ENCODE data around the gene CLN3. TPM values are rescaled to one million over a fixed set of nuclear protein-coding genes. Genes with fewer than 3 reads are reported as not detected.
A peak's percentile ranks its signal among the peaks of the same experiment; 100 is the strongest.

The CLN3 gene
- 10 to 100 TPM; 46.1 to 54.6 TPM for total RNA-seq

DNA sequence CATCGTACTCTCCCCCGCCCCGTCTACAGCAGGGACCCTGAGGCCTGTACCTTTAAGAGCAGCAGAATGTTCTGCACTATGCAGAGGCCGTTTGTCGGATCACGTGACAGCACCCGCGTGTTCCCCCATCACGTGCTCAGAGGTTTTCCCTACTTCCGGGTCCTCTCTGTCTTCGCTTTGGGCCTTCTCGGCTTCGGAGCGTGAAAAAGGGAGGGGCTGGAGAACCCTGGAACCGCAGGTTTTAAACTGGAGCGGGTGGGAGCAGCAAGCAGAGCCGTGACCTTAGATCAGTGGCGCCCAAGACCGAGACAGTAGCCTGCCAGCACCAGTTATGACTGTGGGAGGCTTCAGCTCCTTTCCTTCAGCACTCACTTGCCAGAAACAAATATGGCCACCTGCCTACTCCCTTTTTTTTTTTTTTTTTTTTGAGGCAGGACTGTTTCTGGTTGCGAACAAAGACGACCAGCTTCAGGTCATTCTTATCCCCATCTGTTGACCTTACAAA, at the start of gene CLN3:
Gene CLN3 (minus strand): TSS at position 105 of the 505 bp plus-strand sequence. CDS start 315 bp downstream, outside the sequence.
- ATAC-seq = peak; percentile 76
- Mint-ChIP-seq H3K4me3 (peak within 1 kb of the TSS; percentile 95), H3K4me1 (peaks cover 68% of the 10 kb centered on the region)

DNA sequence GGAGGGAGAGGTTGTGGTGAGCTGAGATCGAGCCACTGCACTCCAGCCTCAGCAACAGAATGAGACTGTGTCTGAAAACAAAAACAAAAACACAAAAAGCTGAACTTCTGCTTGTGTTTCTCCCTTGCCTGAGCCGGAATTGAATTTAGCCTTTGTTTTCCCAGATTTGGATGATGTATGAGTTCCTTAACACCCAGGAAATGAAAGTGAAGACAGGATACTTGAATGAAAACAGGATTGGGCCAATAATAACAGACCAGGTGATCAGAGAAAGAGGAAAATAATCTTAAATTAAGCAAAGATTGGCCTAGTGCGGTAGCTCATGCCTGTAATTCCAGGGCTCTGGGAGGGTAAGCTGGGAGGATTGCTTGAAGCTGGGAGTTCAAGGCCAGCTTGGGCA, 48.5 kb upstream of the CLN3 start:
- no peak overlapping the region for H3K27ac Mint-ChIP-seq
- peaks cover 9% of the 10 kb centered on the region for H3K4me1 Mint-ChIP-seq
- no peaks in the 10 kb centered on the region for H3K27me3 Mint-ChIP-seq
- no peaks in the 10 kb centered on the region for H3K9me3 Mint-ChIP-seq (ENCODE audit: low read depth)
- H3K4me3 Mint-ChIP-seq = no peak overlapping the region
- no peak for ATAC-seq
- CTCF ChIA-PET = interaction anchor here (1.4 kb wide), 1 partner anchor 26 kb away, joined by 3 read pairs; no protein-coding TSS in a partner anchor
- no peaks in the 10 kb centered on the region for H3K36me3 Mint-ChIP-seq
- DNase-seq = no peak

More for the DNA sequence above, at the start of gene CLN3:
- CTCF ChIA-PET = interaction anchor here (0.6 to 1.5 kb wide), 4 partner anchors 8 to 359 kb away, joined by 3 read pairs; no protein-coding TSS in a partner anchor
- Mint-ChIP-seq H3K27me3 (no peaks in the 10 kb centered on the region), H3K9me3 (ENCODE audit: low read depth) (no peaks in the 10 kb centered on the region), H3K36me3 (peaks cover 29% of the 10 kb centered on the region), H3K27ac (peak within 1 kb of the TSS; percentile 100)
- peak; percentile 96 for DNase-seq

DNA sequence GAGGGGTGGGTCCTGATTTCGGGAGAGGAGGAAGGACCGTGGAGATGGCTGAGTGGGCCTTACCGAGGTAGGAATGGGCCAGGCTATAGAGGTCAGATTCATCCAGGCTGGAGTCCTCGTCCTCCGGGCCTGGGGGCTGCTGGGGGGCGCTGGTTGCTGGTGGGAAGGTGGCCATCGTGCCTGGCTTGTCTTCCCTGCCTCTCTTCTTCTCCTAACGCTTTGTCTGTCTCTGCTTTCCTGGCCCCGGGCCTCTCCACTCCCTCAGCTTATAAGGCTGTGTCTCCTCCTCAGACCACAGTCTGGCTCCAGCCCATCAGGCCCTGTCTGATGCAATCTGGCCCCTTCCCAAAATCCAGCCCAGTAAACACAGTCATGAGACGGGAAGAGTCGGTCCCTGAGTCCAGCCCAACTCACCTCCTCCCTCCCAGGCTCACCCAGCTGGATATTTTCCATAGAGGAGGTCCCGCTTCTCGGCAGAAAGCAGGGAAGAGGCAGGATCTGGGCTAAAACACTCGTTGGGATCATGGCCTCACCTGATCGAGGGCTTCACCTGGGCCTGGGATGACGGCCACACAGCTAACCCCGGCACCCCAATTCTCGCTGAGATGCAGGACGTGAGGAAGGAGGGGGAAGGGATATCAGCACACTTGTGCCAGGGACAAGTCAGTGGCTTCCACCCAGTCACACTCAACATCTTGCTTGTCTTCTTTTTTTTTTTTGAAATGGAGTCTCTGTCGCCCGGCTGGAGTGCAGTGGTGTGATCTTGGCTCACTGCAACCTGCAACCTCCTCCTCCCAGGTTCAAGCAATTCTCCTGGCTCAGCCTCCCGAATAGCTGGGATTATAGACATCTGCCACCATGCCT, 47.1 kb upstream of the CLN3 start, which contains the start of gene NUPR1:
Gene NUPR1 (minus strand): TSS at position 242 of the 864 bp plus-strand sequence. CDS start 67 bp downstream, at position 175.
- CTCF ChIA-PET = no interaction called here
- ATAC-seq = no peak
- no peak within 1 kb of the TSS for H3K27ac Mint-ChIP-seq

DNA sequence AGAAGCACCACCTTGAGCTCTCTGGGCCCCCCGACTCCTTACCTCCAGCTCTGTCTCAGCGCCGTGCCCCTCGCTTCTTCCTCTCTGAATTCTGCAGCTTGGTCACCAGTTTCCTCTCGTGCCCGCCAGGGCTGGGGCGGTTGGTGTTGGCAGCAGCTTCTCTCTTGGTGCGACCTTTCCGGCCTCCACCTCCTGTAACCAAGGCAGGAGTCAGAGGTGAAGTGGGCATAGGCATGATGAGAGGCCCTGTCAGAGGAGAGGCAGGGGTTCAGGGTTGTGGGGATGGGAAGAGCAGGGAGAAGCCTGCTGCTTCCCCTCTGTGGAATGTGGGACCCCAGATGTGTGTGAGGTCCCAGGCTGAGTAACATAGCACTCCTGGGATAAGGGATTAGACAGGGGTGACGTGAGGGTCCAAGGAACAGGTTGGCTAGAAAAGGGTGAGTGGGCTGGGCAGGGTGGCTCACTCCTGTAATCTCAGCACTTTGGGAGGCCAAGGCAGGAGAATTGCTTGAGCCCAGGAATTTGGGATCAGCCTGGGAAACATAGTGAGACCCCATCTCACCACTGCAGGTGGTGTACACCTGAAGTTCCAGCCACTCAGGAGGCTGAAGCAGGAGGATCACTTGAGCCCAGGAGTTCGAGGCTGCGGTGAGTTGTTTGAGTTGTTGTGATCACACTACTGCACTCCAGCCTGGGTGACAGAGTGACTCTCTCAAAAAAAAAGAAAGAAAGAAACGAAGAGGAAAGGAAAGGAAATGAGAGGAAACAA, 46.3 kb upstream of the CLN3 start:
- H3K4me1 Mint-ChIP-seq = peaks cover 21% of the 10 kb centered on the region
- CTCF ChIA-PET = no interaction called here
- H3K9me3 Mint-ChIP-seq (ENCODE audit: low read depth) = no peaks in the 10 kb centered on the region
- H3K27ac Mint-ChIP-seq = no peak overlapping the region
- ATAC-seq = no peak
- no peak for DNase-seq
- H3K27me3 Mint-ChIP-seq = no peaks in the 10 kb centered on the region
- no peak overlapping the region for H3K4me3 Mint-ChIP-seq
- no peaks in the 10 kb centered on the region for H3K36me3 Mint-ChIP-seq

More for the DNA sequence above, 47.1 kb upstream of the CLN3 start, which contains the start of gene NUPR1:
- H3K36me3 Mint-ChIP-seq = no peaks in the 10 kb centered on the region
- no peaks in the 10 kb centered on the region for H3K9me3 Mint-ChIP-seq (ENCODE audit: low read depth)
- H3K27me3 Mint-ChIP-seq = no peaks in the 10 kb centered on the region
- H3K4me3 Mint-ChIP-seq = no peak within 1 kb of the TSS
- no peak for DNase-seq
- peaks cover 21% of the 10 kb centered on the region for H3K4me1 Mint-ChIP-seq

DNA sequence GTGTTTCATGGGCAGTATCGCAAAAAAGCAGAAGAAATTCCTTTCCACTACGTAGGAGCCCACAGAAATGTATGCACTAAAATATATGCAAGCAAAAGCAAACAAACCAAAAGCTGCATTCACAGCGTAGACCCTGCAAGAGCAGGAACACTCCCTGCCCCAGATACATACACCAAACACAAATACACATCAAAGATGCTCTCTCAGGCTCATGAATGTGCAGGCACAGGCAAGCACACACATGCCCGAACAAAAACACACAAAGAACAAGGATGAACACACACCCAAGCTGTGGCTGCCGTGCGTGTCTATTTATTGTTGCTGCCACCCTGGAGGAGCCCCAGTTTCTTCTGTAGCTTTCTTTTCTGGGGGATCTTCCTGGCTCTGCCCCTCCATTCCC, 45.2 kb upstream of the CLN3 start:
- Mint-ChIP-seq H3K9me3 (ENCODE audit: low read depth) (no peaks in the 10 kb centered on the region), H3K27ac (no peak overlapping the region), H3K4me1 (peaks cover 19% of the 10 kb centered on the region), H3K4me3 (no peak overlapping the region), H3K27me3 (no peaks in the 10 kb centered on the region), H3K36me3 (no peaks in the 10 kb centered on the region)
- CTCF ChIA-PET = no interaction called here
- ATAC-seq = no peak
- DNase-seq = no peak

DNA sequence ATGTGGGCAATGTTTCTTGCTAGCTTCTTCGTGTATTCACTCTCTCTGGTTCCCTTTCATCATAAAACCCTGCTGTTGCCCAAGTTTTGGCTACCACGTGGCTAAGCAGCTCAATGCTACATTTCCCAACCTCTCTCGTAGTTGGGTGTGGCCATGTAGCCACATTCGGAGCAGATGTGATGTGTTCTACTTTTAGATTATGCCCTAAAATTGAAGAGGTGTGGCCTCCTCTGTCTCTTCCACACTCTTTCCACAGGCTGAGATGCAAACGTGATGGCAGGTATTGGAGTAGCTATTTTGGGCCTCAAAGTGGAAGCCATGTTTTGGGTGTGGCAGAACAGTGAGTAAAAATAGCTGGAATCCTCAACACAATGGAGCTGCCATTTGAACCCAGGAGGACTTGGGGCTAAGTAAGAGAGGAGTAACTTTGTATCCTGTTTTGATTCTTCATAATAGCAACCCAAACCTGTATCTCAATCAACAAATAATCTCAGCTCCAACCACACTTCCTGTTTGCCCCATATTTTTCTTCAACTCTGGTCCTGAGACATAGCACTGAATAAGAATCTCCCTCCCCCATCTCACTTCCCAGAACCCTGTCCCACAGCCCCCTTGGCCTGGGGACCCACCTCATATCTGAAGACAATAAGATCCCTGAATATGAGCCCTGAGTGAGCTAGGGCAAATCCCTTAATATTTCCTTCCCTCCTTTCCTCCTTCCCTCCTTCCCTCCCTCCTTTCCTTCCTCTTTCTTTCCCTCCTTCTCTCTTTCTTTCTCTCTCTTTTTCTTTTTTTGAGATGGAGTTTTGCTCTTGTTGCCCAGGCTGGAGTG, 42.9 kb upstream of the CLN3 start:
- Mint-ChIP-seq H3K27ac (no peak overlapping the region), H3K4me1 (peaks cover 16% of the 10 kb centered on the region), H3K4me3 (no peak overlapping the region), H3K36me3 (no peaks in the 10 kb centered on the region), H3K27me3 (no peaks in the 10 kb centered on the region), H3K9me3 (ENCODE audit: low read depth) (no peaks in the 10 kb centered on the region)
- CTCF ChIA-PET = interaction anchor here (1.5 kb wide), 1 partner anchor 15 kb away, joined by 4 read pairs; no protein-coding TSS in a partner anchor
- peak; percentile 30 for ATAC-seq
- DNase-seq = no peak

DNA sequence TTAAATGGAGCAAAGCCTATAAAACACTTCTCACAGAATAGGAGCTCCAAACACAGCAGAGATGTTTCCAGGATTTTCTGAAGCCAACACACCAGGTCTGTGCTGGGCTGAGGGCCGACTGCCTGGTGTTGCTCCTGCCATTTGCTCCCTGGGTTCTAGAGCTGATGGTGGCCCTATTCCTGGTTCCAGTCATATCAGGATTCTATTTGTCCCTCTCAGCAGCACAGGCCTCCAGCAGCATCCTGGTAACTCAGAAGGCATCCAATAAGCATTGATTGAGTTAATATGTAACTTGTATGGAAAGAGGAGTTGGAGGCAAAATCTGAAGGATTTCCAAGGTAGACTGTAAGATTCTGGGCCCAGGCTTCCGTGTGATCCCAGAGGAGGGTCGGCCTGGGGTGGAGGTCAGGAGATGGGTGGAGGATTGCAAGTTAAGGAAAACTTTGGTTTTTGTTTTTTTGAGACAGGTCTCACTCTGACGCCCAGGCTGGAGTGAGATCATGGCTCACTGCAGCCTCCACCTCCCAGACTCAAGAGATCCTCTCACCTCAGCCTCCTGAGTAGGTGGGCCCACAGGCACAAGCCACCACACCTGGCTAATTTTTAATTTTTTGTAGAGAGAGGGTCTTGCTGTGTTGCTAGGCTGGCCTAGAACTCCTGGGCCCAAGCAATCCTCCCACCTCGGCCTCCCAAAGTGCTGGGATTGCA, 41.2 kb upstream of the CLN3 start:
- H3K4me1 Mint-ChIP-seq = peaks cover 16% of the 10 kb centered on the region
- H3K9me3 Mint-ChIP-seq (ENCODE audit: low read depth) = no peaks in the 10 kb centered on the region
- no peak for DNase-seq
- no peak overlapping the region for H3K4me3 Mint-ChIP-seq
- no peaks in the 10 kb centered on the region for H3K27me3 Mint-ChIP-seq
- no peaks in the 10 kb centered on the region for H3K36me3 Mint-ChIP-seq
- H3K27ac Mint-ChIP-seq = no peak overlapping the region
- CTCF ChIA-PET = no interaction called here
- ATAC-seq = no peak

DNA sequence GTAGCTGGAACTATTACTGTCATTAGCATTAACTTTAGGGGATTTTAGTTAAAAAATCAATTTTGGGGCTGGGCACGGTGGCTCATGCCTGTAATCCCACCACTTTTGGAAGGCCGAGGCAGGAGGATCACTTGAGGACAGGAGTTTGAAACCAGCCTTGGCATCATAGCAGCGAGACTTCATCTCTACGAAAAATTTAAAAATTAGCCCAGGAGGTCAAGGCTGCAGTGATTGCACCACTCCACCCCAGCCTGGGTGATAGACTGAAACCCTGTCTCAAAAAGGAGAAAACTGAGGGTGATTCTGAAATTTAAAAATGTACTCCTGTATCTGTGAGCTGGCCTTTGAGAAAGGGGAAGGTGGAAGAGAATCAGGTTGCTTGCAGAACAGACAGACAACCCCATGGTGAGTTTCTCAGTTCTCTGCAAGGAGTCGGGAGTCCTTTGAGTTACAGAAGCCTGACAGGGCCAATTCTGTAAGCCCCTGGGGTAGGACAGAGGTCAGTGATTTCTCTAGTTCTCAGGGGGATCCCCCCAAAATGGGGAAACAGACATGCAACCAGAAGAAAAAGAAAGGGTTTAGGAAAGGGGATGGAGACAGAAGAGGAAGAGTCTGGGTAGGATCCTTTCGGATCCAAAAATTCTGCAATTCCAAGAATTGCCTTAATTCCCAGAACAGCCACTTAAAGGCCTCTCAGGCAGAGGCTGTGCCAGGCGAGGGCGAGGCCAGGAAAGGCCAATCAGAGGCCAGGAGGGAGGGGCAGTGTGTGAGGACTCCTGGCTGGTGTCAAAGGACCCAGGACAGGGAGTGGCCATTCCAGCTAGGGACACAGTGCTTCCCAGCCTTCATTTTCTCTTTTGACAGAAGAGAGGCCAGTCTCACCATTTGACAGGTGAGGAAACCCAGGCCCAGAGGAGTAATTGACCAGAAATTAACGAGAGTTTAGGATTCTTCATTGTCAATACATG, 40.2 kb upstream of the CLN3 start:
- Mint-ChIP-seq H3K9me3 (ENCODE audit: low read depth) (no peaks in the 10 kb centered on the region), H3K36me3 (no peaks in the 10 kb centered on the region), H3K27me3 (no peaks in the 10 kb centered on the region), H3K4me1 (peaks cover 16% of the 10 kb centered on the region), H3K27ac (no peak overlapping the region), H3K4me3 (no peak overlapping the region)
- DNase-seq (no peak), ATAC-seq (no peak)
- CTCF ChIA-PET = interaction anchor here (1.4 kb wide), 1 partner anchor 16 kb away, joined by 3 read pairs; no protein-coding TSS in a partner anchor

DNA sequence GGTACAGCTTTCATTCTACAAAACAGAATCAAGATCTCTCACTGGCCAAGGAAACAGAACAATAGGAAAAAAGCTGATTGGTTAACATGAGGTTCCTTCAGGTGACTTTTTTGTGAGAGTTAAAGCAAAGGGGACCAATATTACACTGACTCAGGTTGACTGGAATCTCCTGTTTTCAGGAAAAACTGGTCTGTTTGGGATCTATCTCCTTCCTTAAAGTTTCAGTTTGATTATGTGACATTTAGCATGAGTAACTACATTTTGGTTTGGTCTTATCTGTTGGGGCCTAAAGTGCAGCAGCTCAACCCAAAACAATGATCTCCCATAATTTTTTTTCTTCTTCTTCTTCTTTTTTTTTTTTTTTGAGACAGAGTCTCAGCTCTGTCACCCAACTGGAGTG, 37.2 kb upstream of the CLN3 start:
- DNase-seq (no peak), ATAC-seq (no peak)
- Mint-ChIP-seq H3K9me3 (ENCODE audit: low read depth) (no peaks in the 10 kb centered on the region), H3K27me3 (no peaks in the 10 kb centered on the region), H3K36me3 (no peaks in the 10 kb centered on the region), H3K4me3 (no peak overlapping the region), H3K4me1 (peaks cover under 1% of the 10 kb centered on the region), H3K27ac (no peak overlapping the region)
- CTCF ChIA-PET = no interaction called here

DNA sequence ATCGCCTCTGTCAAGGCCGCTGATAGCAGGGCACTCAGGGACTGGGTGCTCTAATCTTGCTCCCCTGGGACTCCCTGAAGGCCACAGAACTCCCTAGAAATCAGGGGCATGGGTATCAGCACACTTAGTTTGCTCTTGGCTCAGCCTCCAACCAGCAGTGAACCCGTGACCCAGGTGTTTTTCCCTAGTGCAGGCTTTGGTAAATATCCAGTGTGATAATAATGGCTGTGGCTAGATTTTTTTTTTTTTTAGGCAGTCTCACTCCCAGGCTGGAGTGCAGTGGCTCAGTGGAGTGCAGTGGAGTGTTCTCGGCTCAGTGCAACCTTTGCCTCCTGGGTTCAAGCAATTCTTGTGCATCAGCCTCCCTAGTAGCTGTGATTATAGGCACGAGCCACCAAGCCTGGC, 36.6 kb upstream of the CLN3 start:
- CTCF ChIA-PET = no interaction called here
- no peak for DNase-seq

DNA sequence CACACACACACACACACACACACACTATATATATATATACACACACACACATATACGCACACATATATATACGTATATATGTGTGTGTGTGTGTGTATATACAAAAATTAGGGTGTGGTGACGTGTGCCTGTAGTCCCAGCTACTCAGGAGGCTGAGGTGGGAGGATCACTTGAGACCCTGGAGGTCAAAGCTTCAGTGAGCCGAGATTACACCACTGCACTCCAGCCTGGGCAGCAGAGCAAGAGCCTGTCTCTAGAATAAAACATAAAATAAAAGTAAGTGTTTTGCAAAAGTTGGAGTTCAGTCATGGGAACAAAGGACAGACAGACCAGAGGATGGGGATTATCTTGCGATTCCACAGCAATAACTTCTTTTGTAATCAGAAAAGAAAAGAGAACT, 36.1 kb upstream of the CLN3 start:
- Mint-ChIP-seq H3K4me3 (no peak overlapping the region), H3K4me1 (peaks cover 2% of the 10 kb centered on the region), H3K36me3 (no peaks in the 10 kb centered on the region), H3K27me3 (no peaks in the 10 kb centered on the region), H3K27ac (no peak overlapping the region), H3K9me3 (ENCODE audit: low read depth) (no peaks in the 10 kb centered on the region)
- ATAC-seq (no peak), DNase-seq (no peak)
- CTCF ChIA-PET = no interaction called here

More for the DNA sequence above, 36.6 kb upstream of the CLN3 start:
- Mint-ChIP-seq H3K27me3 (no peaks in the 10 kb centered on the region), H3K9me3 (ENCODE audit: low read depth) (no peaks in the 10 kb centered on the region), H3K36me3 (no peaks in the 10 kb centered on the region), H3K4me1 (no peaks in the 10 kb centered on the region), H3K27ac (no peak overlapping the region), H3K4me3 (no peak overlapping the region)
- no peak for ATAC-seq

Measured in activated CD8-positive, alpha-beta memory T cell treated with anti-CD3 and anti-CD28 coated beads, Interleukin-2, amount 10 ng/mL, durations not matched to agents 7 days and 5 days (primary cell).